Measurements from ENCODE around the gene FOLR2. TPM values are rescaled to one million over a fixed set of nuclear protein-coding genes. Genes with fewer than 3 reads are reported as not detected.

Gene FOLR2
- total and polyA plus RNA-seq, 9 donors: 18.2 to 31.4 (median 26.7) TPM

DNA sequence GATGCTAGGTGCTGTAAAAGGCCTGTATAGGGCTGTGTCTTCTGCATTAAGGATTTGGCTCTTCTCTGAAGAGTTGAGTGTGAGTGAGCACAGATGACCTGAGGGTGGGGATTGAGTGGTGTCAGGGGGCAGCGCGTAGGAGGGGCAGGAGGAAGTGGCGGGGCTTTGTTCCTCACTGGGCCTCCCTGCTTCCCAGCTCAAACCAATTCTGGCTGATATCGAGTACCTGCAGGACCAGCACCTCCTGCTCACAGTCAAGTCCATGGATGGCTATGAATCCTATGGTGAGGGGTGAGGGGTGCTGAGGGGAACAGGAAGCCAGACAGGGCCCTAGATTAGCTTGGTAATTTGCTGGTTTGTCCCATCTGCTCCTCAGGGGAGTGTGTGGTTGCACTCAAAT is 18.3 kb downstream of the FOLR2 start:
- Histone ChIP-seq H3K4me3 (ENCODE audit: low read length) (no peak overlapping the region), H3K36me3 (ENCODE audit: control insufficient read depth, insufficient read depth, low read length) (peaks cover 88% of the 10 kb centered on the region), H3K4me1 (ENCODE audit: control insufficient read depth, insufficient read depth, low read length) (peaks cover 27% of the 10 kb centered on the region), H3K27ac (ENCODE audit: low read length) (no peak overlapping the region), H3K27me3 (ENCODE audit: control insufficient read depth, insufficient read depth, low read length) (peaks cover 21% of the 10 kb centered on the region), H3K9me3 (replicated peaks; ENCODE audit: control insufficient read depth, low read depth, low read length) (no peaks in the 10 kb centered on the region)
- DNase-seq: no peak
- WGBS (ENCODE audit: insufficient coverage): 87% methylated on average over 3 of the region's 4 CpGs

DNA sequence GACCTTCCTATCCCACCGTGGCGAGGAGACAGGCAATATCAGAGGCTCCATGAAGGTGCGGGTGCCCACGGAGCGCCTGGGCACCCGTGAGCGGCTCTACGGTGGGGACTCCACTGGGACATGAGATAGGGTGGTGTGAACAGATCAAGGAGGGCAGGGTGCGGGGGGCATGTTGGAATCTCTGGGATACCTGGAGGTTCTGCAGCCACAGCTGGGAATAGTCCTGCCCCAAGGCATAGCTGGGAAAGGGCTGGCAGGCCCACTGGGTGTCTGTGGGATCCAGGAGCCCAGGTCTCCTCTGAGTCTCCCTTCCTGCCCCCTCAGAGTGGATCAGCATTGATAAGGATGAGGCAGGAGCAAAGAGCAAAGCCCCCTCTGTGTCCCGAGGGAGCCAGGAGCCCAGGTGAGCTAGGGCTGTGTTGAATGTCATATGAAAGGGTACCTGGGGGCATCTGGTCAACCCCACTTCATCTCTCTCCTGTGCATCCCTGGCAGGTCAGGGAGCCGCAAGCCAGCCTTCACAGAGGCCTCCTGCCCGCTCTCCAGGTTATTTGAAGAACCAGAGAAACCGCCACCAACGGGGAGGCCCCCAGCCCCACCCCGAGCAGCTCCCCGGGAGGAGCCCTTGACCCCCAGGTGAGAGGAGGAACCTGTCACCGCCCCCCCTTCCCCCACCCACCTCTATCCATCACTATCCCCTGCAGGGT is 18.9 kb downstream of the FOLR2 start:
- H3K27ac ChIP-seq (ENCODE audit: low read length): no peak overlapping the region
- DNase-seq: no peak
- peaks cover 82% of the 10 kb centered on the region for H3K36me3 ChIP-seq (ENCODE audit: control insufficient read depth, insufficient read depth, low read length)
- no peak overlapping the region for H3K4me3 ChIP-seq (ENCODE audit: low read length)
- peaks cover 32% of the 10 kb centered on the region for H3K4me1 ChIP-seq (ENCODE audit: control insufficient read depth, insufficient read depth, low read length)
- H3K9me3 ChIP-seq (replicated peaks; ENCODE audit: control insufficient read depth, low read depth, low read length): no peaks in the 10 kb centered on the region
- H3K27me3 ChIP-seq (ENCODE audit: control insufficient read depth, insufficient read depth, low read length): peaks cover 27% of the 10 kb centered on the region
- 89% methylated on average over 12 of the region's 17 CpGs for WGBS (ENCODE audit: insufficient coverage)

DNA sequence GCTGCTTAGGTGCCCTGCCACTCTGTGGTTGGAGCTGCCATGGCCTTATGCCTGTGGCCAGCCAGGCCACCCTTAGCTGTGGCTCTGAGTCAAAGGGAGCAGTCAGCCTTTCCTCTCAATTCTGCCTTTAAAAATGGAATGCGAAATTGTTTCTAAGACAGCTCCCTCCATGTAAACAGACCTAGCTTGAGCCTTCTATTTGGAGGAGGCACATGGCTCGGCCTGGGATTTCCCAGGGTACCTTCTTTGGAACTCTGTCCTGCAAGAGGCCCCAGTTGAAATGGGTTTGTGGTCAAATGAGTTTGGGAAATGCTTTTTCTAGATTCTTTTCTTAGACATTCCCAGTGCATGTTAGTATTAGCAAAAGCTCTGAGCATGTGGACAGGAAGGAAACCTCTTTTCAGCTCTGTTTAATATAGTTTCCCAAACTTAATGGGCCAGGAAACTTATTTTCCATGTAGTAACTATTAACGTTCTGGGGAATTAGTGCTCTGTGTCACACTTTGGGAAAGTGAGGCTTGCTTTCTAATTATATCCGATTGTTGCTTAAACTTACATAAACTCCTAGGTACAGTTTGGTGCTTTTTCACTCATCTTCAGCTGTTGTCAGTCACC is 19.6 kb downstream of the FOLR2 start:
- no peak overlapping the region for H3K27ac ChIP-seq (ENCODE audit: low read length)
- peaks cover 75% of the 10 kb centered on the region for H3K36me3 ChIP-seq (ENCODE audit: control insufficient read depth, insufficient read depth, low read length)
- H3K27me3 ChIP-seq (ENCODE audit: control insufficient read depth, insufficient read depth, low read length): peaks cover 33% of the 10 kb centered on the region
- peaks cover 38% of the 10 kb centered on the region for H3K4me1 ChIP-seq (ENCODE audit: control insufficient read depth, insufficient read depth, low read length)
- DNase-seq: no peak
- no CpG with 5 or more reads among the region's 4 CpGs for WGBS (ENCODE audit: insufficient coverage)
- H3K4me3 ChIP-seq (ENCODE audit: low read length): no peak overlapping the region
- H3K9me3 ChIP-seq (replicated peaks; ENCODE audit: control insufficient read depth, low read depth, low read length): no peaks in the 10 kb centered on the region

DNA sequence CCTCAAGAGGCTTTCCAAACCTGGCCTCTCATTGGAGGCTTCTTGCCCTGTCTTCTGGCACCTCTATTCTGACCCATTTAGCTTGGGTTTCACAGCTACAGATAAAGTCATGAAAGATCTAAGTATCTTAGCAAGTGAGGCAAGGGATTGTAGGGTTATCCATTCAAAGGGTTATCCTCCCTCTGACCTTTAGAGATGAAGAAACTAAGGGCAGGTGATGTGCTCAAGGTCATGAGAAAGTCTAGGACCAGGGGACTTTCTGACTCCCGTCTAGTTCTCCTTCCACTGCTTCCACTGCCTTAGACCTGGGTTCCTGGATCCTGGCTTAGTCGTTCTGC is 20.1 kb downstream of the FOLR2 start:
- Histone ChIP-seq H3K4me3 (ENCODE audit: low read length) (no peak overlapping the region), H3K36me3 (ENCODE audit: control insufficient read depth, insufficient read depth, low read length) (peaks cover 70% of the 10 kb centered on the region), H3K27me3 (ENCODE audit: control insufficient read depth, insufficient read depth, low read length) (peaks cover 39% of the 10 kb centered on the region), H3K4me1 (ENCODE audit: control insufficient read depth, insufficient read depth, low read length) (peaks cover 38% of the 10 kb centered on the region), H3K27ac (ENCODE audit: low read length) (no peak overlapping the region), H3K9me3 (replicated peaks; ENCODE audit: control insufficient read depth, low read depth, low read length) (no peaks in the 10 kb centered on the region)
- no peak for DNase-seq
- 63% methylated on average over 1 of the region's 2 CpGs for WGBS (ENCODE audit: insufficient coverage)

DNA sequence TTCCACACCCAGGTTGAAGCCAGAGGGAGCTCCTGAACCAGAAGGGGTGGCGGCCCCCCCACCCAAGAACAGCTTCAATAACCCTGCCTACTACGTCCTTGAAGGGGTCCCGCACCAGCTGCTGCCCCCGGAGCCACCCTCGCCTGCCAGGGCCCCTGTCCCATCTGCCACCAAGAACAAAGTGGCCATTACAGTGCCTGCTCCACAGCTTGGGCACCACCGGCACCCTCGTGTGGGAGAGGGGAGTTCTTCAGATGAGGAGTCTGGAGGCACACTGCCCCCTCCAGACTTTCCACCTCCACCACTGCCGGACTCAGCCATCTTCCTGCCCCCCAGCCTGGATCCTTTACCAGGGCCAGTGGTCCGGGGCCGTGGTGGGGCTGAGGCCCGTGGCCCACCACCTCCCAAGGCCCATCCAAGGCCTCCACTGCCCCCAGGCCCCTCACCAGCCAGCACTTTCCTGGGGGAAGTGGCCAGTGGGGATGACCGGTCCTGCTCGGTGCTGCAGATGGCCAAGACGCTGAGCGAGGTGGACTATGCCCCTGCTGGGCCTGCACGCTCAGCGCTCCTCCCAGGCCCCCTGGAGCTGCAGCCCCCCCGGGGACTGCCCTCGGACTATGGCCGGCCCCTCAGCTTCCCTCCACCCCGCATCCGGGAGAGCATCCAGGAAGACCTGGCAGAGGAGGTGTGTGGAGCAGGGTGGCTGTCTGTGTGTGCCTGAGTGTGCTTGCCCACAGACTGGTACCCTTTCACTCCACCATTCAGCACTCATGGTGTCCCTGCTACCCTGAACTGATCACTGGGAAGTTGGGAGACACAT is 20.7 kb downstream of the FOLR2 start:
- H3K9me3 ChIP-seq (replicated peaks; ENCODE audit: control insufficient read depth, low read depth, low read length): no peaks in the 10 kb centered on the region
- 67% methylated on average over 3 of the region's 22 CpGs for WGBS (ENCODE audit: insufficient coverage)
- H3K27ac ChIP-seq (ENCODE audit: low read length): no peak overlapping the region
- no peak overlapping the region for H3K4me3 ChIP-seq (ENCODE audit: low read length)
- H3K36me3 ChIP-seq (ENCODE audit: control insufficient read depth, insufficient read depth, low read length): peaks cover 64% of the 10 kb centered on the region
- peaks cover 38% of the 10 kb centered on the region for H3K4me1 ChIP-seq (ENCODE audit: control insufficient read depth, insufficient read depth, low read length)
- DNase-seq: no peak
- peaks cover 45% of the 10 kb centered on the region for H3K27me3 ChIP-seq (ENCODE audit: control insufficient read depth, insufficient read depth, low read length)

DNA sequence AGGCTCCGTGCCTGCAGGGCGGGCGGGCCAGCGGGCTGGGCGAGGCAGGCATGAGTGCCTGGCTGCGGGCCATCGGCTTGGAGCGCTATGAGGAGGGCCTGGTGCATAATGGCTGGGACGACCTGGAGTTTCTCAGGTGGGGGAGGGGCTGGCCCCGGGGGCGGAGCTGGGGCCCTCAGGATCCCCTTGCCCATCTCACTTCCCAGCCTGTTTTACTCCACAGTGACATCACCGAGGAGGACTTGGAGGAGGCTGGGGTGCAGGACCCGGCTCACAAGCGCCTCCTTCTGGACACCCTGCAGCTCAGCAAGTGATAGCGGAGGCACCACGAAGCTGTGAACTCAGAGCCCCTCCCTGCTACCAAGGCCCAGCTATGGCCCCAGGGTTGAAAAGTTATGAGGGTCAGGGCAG is 21.5 kb downstream of the FOLR2 start:
- peaks cover 57% of the 10 kb centered on the region for H3K36me3 ChIP-seq (ENCODE audit: control insufficient read depth, insufficient read depth, low read length)
- H3K27me3 ChIP-seq (ENCODE audit: control insufficient read depth, insufficient read depth, low read length): peaks cover 52% of the 10 kb centered on the region
- H3K4me3 ChIP-seq (ENCODE audit: low read length): no peak overlapping the region
- 49% methylated on average over 12 of the region's 16 CpGs for WGBS (ENCODE audit: insufficient coverage)
- H3K4me1 ChIP-seq (ENCODE audit: control insufficient read depth, insufficient read depth, low read length): peaks cover 38% of the 10 kb centered on the region
- peak; percentile 60 for DNase-seq
- no peaks in the 10 kb centered on the region for H3K9me3 ChIP-seq (replicated peaks; ENCODE audit: control insufficient read depth, low read depth, low read length)
- H3K27ac ChIP-seq (ENCODE audit: low read length): no peak overlapping the region

DNA sequence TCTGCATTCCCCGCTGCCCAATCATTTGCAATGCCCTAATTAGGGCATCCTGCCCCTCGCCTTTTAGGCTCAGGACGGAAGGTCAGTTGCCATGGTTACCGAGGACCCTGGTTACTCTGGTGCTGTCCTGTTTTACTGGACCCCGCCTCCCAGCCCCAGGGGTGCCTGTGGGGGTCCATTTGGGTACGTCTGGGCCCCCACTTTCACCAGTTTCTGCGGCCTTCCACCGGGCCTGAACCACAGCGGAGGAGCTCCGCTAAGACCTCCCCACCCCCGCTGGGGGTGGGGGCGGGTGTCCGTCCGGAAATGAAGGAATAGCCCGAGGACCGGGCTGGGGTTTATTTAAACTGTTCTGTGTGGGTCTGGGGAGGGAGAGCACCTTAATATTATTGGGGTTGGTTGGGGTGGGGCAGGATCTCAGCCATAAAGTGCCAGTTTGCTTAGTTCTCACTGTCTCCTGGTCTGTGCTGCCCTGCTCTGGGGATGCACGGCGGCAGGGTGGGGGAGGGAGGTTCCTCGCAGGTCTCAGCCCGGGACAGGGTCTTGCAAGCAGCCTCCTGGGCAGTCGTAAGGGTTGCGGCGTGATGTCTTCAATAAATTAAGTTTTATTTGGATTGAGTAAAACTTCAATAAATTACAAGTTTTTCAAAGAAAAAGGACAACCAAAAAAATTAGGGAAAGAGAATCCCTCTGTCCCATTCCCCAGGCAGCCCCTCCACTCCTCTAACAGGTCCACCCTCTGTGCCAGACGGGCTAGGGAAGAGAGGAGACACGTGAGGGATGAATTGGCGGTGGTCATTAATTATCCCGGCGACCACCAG is 22.1 kb downstream of the FOLR2 start:
- H3K4me1 ChIP-seq (ENCODE audit: control insufficient read depth, insufficient read depth, low read length): peaks cover 38% of the 10 kb centered on the region
- H3K27ac ChIP-seq (ENCODE audit: low read length): no peak overlapping the region
- H3K9me3 ChIP-seq (replicated peaks; ENCODE audit: control insufficient read depth, low read depth, low read length): no peaks in the 10 kb centered on the region
- H3K36me3 ChIP-seq (ENCODE audit: control insufficient read depth, insufficient read depth, low read length): peaks cover 50% of the 10 kb centered on the region
- 45% methylated on average over 14 of the region's 28 CpGs for WGBS (ENCODE audit: insufficient coverage)
- no peak for DNase-seq
- H3K4me3 ChIP-seq (ENCODE audit: low read length): no peak overlapping the region
- peaks cover 59% of the 10 kb centered on the region for H3K27me3 ChIP-seq (ENCODE audit: control insufficient read depth, insufficient read depth, low read length)

DNA sequence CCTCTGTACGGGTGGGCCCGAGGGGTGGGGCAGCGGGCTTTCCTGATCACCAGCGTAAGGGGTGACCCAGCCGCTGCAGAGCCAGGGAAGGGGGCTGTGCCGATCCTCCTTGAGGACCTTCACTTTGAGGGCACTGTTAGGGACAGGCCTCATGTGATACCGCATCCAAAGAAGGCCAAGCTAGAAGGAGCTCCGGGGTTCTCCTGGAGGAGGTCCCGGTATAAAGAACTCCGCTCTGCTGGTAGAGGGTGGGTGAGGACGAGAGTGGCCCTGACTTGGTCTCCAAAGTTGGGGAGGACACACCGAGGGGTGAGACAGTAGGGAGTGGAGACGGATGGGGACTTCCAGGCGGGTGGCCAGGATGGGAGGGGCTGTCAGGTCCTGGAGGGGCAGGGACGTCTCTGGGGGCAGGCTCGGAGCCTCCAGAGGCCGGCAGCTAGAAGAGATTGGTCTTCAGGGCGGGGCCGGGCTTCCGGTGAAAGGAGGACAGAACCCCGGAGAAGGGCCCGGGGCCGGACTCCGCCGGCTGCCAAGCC is 22.8 kb downstream of the FOLR2 start:
- 6% methylated on average over 25 of the region's 25 CpGs for whole genome bisulfite sequencing (ENCODE audit: insufficient coverage)

DNA sequence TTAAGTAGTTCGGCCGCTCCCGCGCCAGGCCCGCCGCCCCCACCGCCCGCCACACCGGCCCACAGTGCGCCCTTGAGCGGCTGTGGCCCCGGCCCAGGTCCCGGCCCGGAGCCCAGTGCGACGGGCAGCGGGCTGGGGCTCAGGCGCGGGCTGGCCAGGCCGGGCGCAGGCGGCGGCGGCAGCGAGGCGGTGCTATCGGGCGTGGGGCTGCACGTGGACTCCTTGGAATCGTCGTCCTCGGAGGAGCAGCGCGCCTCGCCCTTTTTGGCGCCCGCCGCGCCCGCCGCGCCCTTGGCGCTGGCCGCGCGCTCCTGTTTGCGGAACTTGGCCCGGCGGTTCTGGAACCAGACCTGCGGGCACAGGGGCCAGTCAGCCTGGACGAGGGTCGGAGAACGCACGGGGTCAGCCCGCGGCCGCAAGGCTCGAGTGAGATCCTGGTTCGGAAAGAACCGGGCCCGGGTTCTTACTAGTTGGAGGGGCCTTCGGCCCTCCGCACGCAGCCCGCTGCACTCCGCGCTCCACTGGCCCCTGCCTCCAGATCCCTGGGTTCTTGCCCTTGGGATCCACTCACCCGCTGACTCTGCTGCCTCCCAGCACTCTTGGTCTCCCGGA is 23.4 kb downstream of the FOLR2 start:
- H3K27me3 ChIP-seq (ENCODE audit: control insufficient read depth, insufficient read depth, low read length): peaks cover 71% of the 10 kb centered on the region
- DNase-seq: peak; percentile 54
- H3K36me3 ChIP-seq (ENCODE audit: control insufficient read depth, insufficient read depth, low read length): peaks cover 38% of the 10 kb centered on the region
- peaks cover 43% of the 10 kb centered on the region for H3K4me1 ChIP-seq (ENCODE audit: control insufficient read depth, insufficient read depth, low read length)
- H3K9me3 ChIP-seq (replicated peaks; ENCODE audit: control insufficient read depth, low read depth, low read length): no peaks in the 10 kb centered on the region
- H3K27ac ChIP-seq (ENCODE audit: low read length): no peak overlapping the region
- peak overlapping the region; percentile 10 for H3K4me3 ChIP-seq (ENCODE audit: low read length)
- whole genome bisulfite sequencing (ENCODE audit: insufficient coverage): under 1% methylated on average over 69 of the region's 69 CpGs

More for the DNA sequence above, 22.8 kb downstream of the FOLR2 start:
- H3K9me3 ChIP-seq (replicated peaks; ENCODE audit: control insufficient read depth, low read depth, low read length): no peaks in the 10 kb centered on the region
- peaks cover 43% of the 10 kb centered on the region for H3K36me3 ChIP-seq (ENCODE audit: control insufficient read depth, insufficient read depth, low read length)
- DNase-seq: peak; percentile 65
- H3K4me3 ChIP-seq (ENCODE audit: low read length): peak overlapping the region; percentile 9
- H3K27me3 ChIP-seq (ENCODE audit: control insufficient read depth, insufficient read depth, low read length): peaks cover 65% of the 10 kb centered on the region
- peaks cover 41% of the 10 kb centered on the region for H3K4me1 ChIP-seq (ENCODE audit: control insufficient read depth, insufficient read depth, low read length)
- H3K27ac ChIP-seq (ENCODE audit: low read length): no peak overlapping the region

Data from muscle of leg (tissue), 11 donors.